T-helper 2 cell treated with Interferon-gamma antibody and Interleukin-4, amounts not matched to agents 100 ng/mL and 5 ng/mL, for 36 hours (primary cell): ENCODE data around the gene GPR62. TPM values are rescaled to one million over a fixed set of nuclear protein-coding genes. Genes with fewer than 3 reads are reported as not detected.

Experiments used
- intact Hi-C: fragments of 100-400 bp; cut with micrococcal nuclease; formaldehyde crosslinking; loops from one replicate; pipeline ENCODE4 v1.15.1; 2023
- total RNA-seq: library from RNA; stranded (reverse); gene quantifications from 2 replicates; pipeline ENCODE4 v1.2.3, GENCODE V29; 2022

Gene GPR62
- total RNA-seq, 1 donor from 2014 or later = not detected

DNA sequence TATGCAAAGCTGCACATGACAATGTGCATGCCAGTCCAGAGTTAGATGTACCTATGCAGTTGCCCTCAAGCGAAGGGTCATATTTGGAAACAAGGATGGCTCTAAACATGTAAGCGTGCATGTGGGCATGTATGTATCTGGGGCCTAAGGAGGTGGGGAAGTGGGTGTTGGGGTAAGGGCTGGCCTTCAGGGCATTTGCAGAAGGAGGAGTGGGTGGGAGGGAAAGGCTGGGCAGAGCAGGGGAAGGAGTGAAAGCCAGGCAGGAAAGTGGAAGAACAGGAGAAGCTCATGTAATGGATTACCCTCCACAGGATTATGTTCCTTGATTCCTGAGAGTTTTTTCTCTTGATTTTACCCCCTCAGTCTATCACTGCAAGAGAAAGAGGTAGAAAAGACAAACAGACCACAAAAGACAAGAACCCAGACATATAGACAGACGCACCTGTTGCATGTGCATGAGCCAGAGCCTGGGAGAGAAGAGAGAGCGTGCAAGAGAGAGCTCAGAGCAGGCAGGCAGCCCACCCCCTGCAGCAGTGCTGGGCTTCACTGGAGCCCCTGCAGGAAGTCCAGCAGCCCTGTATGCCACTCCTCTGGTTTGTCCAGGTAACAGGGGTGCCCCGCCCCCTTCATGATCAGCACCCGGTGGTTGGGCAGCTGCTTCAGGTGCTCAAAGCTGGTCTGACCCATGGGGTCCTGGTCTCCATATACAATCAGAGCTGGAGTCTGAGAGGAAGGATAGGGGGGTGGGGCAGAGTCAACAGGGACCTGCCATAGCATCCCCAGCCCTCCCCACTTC is 13.9 kb downstream of the GPR62 start:
- intact Hi-C loops = no loop called here

DNA sequence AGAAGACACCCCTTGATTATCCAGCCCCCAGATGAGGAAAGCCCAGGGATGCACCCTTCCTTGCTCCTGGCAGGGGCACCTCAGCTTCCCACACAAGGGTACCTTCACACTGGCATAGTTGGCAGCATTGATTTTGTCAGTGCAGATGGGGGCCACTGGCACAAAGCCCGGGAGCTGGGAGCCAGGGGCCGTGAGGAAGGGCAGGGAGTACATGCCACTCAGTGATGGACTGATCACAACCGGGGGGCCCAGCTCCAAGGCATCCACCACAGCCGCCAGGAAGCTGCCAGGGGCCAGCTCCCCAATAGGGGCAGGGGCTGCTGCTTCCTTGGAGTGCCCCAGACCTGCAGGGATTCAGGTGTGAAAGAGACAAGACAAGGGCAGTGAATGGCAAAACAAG is 14.7 kb downstream of the GPR62 start:
- intact Hi-C loops = no loop called here

DNA sequence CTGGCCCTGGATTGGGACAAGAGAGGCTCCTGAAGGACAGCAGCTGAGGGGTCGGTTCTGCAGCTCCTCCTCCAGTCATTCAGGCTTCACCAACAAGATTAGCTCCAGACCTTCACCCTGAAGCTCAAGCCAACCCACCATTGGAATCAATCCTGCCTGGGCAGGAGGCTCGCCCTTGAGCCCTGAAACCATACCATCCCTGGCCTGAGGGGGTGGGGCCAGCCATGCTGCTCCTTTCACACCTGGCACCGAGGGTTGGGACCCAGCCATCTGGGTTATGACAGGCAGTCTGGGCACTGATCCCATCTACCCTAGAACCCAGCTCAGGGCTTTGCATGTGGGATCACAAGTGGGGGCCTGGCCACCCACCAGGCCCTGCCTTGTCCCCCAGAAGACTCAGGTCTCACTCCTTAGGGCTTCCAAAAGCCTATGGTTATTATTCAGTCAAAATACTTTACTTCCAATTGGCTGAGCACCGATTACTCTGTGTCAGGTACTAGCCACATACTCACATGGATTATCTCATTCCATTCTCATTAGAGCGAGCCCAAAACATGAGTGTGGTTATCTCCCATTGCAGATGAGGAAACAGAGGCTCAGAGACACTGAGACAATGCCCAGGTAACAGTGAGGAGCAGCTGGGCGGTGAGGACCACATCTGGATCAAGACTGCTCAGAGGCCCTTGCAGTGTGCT is 15.6 kb downstream of the GPR62 start:
- intact Hi-C loops = no loop called here

DNA sequence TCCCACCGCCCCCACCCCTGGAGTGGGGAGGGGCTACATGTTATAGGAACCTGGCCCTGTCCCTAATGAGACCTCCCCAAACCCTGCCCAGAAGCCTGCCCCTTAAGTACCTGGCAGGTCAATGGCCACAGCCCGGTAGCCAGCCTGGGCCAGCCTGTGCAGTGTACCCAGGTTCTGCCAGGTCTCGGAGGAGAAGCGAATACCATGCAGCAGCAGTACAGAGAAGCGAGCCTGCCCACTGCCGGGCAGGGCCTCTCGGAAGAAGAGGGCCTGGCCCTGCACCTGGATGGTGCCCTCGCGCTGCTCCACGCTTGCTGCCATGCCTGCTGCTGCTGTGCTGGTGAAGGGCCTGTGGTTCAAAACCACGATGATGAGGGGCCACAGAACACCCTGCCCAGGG is 16.2 kb downstream of the GPR62 start:
- intact Hi-C loops = no loop called here

DNA sequence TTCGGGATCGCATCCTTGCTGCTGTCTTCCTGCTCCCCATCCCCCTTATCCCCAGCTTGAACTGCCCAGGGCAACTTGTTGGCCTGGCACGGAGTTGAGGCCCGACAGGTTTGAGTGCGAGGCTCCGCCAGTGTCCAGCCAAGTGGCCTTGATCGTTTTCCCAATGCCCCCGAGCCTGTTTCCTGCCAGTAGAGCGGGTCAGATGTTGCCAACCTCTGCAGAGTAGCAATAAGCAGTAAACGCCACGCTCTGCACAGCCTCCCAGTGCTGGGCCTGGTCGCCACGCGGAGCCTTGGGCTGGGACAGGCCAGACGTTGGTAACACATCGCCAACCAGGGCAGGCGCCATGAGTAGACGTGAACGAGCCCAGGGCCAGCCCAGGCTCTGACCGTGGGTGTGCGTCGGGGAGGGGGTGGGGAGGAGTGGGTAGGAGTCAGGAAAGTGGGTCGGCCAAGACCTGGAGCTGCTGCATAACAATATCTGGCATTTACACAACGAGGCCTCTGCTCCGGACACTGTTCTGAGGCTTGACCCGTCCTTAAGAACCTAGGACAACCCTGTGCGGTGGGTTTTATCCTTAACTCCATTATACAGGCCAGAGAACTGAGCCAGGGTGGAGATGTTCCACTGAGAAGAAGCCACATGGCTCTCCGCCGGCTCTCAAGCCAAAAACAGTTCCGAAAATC is 19.2 kb downstream of the GPR62 start:
- intact Hi-C loops = loop anchor here (1.0 kb wide), 1 partner anchor 32 kb away; the partner anchor contains the start of gene PARP3

DNA sequence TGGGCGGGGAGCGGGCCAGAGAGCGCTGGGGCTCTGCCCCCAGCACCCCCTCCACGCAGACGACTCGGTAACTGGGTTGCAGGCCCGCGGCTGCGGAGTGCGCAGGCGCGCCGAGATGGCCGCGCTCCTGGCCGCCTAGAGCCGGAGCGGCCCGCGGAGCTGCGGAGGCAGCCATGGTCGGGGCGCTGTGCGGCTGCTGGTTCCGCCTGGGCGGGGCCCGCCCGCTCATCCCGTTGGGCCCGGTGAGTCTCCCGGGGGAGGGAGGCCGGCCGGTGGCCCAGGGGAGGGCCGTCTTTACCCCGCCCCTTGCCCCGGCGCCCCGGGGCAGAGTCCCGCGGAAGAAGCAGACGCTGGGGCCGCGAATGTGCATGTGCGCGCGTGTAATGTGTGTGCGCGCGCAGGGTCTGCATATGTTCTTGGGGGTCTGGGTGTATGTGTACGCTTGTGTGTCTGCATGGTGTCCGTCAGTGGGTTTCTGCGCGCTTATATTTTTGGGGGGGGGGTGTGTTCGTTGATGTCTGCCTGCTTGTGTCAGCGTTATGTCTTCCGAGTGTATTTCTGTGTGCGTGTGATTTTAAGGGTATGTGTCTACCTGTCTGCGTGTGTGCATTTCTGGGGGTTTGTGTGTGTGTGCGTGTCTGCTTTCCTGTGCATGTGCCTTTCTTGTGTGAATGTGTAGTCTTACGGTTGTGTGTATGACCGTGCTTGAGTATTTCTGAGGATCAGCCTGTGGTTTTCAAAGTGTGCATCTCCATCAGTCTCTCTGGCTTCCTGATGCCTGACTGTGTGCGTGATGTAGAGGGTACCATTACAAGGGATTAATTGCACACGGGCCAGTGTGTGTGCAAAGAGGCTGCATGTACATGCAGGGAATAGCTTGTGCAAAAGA is 20.0 kb downstream of the GPR62 start, which contains the start of gene ABHD14A:
Gene ABHD14A (plus strand): TSS at position 102 of the 889 bp plus-strand sequence. CDS start 72 bp downstream, at position 174.
- intact Hi-C loops = loop anchor here (1.0 kb wide), 3 partner anchors 8 to 80 kb away; partner anchors contain the start of genes ACY1 and PARP3

DNA sequence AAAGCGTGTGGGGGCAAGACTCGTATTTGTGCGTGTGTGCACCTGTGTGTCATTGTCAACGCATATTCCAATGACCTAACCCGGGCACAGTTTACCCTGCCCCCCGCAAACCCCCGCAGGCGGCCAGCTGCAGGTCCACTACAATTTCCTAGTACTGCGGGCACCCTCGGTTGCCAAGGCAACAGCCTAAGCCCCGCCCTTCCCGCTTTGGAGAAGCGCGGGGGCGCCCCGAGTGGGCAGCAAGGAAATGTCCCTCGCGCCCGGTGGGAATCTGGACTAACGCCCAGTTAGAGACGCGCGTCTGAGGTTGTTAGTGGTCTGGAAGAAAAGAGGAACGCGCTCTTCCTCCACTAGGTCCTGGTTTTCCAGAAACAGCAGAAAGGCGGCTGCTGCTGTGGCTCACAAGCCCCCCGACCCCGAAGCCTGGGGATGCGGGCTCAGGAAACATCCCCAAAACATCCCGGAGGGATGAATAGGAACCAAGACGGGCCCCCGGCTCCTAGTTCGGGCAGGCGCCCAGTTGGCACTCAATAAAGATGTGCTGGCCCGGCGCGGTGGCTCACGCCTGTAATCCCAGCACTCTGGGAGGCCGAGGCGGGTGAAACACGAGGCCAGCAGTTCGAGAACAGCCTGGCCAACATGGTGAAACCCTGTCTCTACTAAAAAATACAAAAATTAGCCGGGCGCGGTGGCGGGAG is 20.8 kb downstream of the GPR62 start:
- intact Hi-C loops = loop anchor here (1.0 kb wide), 2 partner anchors 7 to 79 kb away; partner anchors contain the start of gene ACY1

DNA sequence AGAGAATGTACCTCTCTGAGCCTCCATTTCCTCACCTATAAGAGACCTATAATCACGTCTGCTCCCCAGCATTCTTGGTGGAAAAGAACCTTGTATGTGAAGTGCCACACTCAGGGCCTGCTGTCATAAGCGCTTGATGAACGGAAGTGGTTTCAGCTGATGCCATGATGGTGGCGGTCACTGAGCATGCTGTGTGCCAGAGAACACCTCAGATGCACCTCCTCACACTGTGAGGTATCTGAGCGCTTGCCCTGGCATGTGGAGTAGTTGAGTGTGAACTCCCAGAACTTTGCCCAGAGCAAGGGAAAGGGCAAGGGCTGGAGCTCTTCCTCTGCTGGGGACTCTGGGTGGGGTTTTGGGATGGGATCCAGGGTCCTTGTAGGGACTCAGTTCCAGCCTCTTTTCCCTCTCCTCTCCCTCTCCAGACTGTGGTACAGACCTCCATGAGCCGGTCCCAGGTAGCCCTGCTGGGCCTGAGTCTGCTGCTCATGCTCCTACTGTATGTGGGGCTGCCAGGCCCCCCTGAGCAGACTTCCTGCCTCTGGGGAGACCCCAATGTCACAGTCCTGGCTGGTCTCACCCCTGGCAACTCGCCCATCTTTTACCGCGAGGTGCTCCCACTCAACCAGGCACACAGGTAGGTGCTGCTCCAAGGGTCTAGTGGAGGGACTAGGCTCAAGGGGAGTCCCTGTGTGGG is 22.4 kb downstream of the GPR62 start:
- intact Hi-C loops = no loop called here

DNA sequence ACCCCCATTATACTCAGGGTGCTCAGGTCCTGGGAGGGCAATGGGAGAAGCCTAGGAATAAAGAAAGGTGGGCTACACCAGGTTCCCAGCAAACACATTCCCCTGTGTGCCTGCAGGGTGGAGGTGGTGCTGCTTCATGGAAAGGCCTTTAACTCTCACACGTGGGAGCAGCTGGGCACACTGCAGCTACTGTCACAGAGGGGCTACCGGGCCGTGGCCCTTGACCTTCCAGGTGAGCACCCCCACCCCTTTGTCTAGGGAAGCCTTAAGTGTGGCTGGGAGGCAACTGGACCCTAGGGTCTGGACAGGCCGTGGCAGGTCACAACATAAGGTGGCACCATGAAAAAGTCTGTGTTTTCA is 22.9 kb downstream of the GPR62 start:
- intact Hi-C loops = no loop called here

DNA sequence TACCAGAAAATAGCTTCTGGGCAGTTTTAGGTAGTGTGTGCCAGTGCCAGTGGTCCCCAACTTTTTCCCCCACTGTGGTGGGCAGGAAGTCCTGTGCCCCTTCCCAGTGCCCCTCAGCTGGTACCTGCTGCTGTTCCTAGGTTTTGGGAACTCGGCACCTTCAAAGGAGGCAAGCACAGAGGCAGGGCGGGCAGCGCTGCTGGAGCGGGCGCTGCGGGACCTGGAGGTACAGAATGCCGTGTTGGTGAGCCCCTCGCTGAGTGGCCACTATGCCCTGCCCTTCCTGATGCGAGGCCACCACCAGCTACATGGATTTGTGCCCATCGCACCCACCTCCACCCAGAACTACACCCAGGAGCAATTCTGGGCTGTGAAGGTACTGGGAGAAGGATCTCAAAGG is 25.1 kb downstream of the GPR62 start:
- intact Hi-C loops = no loop called here

DNA sequence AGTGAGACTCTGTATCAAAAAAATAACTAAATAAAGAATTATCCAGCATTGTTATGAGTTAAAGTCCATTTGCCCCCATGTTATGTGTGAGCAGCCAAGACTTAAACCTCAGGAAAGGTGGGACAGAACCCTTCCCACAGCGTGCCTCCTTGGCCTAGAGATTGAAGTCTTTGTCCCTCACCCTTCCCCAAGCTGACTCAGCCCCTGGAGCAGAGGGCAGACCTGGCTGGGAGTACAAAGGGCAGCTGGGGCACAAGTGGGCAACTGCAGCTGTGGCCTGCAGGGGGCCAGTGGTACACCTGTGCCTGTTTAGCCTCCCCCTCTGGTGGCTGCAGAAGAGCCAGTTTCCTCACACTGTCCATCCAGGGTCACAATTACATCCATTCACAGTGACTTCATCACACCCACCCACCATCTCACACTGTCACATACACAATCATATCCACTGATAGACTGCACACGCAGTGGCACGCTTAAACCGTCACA is 27.2 kb downstream of the GPR62 start:
- intact Hi-C loops = loop anchor here (2.0 kb wide), 1 partner anchor 74 kb away; the partner anchor contains the start of gene DUSP7

DNA sequence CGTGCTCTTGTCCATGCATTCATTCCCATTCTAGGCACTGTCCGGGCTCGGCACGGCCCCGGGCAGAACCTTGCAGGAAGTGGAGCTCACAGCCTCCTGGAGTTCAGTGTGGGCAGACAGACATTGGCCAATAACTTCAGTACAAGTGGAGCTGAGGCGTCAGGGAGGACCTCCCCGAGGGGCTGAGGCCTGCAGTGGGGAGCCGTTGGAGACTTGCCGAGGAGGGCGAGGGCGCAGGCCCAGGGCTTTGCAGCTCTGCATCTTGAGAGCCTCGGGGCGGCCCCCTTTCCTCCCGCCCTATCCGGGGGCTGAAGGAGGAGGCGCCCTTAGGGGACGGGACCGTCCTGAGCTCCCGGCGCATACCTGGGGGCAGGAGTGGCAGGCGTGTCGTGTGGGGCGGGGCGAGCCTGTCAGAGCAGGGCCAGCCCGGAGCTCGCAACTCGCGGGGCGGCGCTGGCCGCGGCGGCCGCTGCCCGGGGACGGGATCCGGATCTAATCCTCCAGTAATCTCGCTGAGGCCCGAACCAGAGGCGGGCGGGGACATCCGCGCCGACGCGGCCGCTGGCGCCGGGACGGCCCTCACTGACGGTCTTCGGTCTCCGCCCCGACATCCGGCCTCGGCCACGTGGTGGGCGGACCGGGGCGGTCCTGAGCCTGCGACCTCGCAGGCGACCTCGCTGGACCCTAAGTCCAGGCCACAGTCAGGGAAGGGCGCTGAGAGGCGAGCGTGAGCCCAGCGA is 27.8 kb downstream of the GPR62 start, which contains the start of gene ACY1:
Gene ACY1 (plus strand): TSS at position 698 of the 740 bp plus-strand sequence. CDS start 530 bp downstream, outside the sequence.
- intact Hi-C loops = loop anchor here (1.0 to 2.0 kb wide), 4 partner anchors 8 to 74 kb away; partner anchors contain the start of genes ABHD14A, DUSP7, PARP3 and RPL29

DNA sequence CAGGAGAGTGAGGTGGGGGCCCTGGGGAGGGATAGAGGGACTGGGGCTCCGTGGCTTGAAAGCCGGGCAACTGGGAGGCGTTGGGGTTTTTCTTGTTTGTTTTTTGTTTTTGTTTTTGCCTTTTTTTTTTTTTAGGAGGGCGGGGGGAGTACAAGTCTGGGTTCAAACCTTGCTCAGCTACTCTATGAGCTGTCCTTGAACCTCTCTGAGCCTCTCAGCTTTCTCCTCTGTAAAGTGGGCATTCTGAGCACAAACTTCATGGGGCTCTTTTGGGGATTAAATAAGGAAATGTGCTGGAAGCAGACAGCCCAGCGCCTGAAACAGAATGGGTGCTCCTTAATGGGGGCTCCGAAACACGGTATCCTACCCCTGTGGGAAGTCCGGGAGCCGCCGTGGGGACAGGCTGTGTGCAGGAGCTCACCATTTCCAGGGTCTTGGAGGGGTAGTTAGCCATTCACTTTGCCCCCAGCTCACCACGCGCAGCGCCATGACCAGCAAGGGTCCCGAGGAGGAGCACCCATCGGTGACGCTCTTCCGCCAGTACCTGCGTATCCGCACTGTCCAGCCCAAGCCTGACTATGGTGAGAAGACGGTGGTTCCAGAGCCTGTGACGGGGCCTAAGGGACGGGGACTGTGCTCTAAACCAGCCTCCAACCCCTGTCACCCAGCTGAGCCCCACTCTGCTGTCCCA is 28.5 kb downstream of the GPR62 start:
- intact Hi-C loops = loop anchor here (1.0 to 2.0 kb wide), 4 partner anchors 8 to 73 kb away; partner anchors contain the start of genes ABHD14A, DUSP7, PARP3 and RPL29

DNA sequence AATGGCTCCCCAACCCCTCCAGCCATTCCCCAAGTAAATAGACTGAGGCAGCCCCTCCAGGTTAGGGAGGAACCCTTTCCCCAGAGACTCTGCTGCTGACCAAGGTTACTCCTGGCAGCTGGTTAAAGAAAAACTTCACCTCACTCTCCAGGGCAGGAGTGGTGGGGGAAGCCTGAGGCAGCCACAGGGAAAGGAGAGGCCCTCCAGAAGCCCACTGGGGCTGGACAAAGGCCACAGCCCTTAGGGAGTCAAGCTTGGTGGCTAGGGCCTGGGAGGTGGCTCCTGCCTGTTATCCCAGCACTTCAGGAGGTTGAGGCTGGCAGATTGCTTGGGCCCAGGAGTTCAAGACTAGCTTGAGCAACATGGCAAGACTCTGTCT is 29.1 kb downstream of the GPR62 start:
- intact Hi-C loops = no loop called here

DNA sequence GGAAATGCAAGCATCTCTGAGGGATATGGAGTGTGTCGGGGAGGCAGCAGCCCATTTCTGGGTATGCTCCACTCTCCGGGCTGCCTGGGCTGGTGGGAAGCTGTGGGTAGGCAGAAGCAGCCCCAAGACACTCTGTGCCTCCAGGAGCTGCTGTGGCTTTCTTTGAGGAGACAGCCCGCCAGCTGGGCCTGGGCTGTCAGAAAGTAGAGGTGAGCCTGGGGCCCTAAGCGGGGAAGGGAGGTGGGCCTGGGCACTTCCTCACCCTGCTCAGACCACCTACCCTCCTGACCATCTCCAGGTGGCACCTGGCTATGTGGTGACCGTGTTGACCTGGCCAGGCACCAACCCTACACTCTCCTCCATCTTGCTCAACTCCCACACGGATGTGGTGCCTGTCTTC is 29.9 kb downstream of the GPR62 start:
- intact Hi-C loops = no loop called here

DNA sequence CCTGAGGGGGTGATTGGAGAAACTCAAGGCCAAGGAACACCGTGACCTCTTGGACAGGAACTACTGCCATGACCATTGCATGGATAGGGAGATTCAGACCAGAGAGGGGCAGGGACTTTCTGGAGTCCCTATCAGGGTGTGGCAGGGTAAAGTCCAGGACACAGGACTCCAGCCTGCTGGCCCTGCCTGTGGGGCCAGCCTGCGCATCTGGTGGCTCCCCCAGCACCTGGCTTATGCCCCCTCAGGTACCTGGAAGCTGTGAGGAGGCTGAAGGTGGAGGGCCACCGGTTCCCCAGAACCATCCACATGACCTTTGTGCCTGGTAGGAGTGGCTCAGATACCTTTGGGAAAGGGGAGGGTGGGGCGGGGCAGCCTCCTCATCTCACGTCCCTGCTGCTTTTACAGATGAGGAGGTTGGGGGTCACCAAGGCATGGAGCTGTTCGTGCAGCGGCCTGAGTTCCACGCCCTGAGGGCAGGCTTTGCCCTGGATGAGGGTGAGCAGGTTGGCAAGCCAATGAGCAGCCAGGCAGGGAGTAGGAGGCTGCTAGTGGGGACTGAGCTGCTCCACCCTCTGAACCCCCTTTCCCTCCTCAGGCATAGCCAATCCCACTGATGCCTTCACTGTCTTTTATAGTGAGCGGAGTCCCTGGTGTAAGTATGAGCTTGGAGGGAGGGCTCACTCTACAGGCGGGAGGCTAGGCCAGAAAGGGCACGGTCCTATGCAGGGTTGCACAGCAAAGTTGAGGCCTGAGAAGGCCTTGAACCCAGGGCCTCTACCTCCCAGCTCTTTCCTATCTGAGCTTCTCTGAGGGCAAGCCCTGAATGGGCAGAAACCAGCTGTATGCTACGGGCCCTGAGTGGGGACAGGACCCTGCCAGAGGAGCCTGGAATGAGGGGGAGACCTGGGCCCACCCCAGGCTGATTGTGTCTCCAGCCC is 31.1 kb downstream of the GPR62 start:
- intact Hi-C loops = no loop called here

DNA sequence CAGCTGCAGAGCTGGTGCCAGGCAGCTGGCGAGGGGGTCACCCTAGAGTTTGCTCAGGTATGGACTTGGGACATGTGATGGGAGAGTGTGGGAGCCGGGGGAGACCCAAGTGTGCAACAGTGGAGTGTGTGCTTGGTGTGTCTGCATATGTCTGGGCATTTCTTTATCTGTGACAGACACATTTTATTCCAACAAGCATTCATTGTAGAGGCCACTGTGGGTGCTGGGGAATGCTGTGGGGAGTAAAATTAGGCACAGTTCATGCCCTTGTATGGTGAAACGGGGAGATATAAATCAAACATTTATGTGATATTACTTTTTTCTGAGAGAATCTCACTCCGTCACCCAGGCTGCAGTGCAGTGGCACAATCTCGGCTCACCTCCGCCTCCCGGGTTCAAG is 32.4 kb downstream of the GPR62 start:
- intact Hi-C loops = no loop called here
